Measurements from ENCODE around the gene DQX1.

DNA sequence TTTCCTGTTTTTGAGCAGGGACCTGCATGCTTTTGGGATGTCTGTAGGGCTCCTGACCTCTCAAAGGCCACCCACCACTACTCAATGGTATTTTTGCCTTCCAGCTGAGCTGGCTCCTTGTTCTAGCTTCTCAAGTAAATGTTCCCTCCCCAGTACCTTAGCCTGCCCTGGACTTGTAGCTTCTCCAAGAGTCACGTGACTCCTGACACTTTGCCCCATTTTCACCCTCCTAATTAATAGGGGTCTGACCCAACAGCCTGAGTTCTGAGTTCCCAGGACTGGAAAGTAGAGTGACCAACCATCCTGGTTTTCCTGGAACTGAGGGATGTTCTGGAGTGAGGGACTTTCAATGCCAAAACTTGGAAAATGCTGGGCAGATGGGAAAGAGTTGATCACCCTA is 30.6 kb downstream of the DQX1 start:
- TF ChIP-seq, protein P1, sequence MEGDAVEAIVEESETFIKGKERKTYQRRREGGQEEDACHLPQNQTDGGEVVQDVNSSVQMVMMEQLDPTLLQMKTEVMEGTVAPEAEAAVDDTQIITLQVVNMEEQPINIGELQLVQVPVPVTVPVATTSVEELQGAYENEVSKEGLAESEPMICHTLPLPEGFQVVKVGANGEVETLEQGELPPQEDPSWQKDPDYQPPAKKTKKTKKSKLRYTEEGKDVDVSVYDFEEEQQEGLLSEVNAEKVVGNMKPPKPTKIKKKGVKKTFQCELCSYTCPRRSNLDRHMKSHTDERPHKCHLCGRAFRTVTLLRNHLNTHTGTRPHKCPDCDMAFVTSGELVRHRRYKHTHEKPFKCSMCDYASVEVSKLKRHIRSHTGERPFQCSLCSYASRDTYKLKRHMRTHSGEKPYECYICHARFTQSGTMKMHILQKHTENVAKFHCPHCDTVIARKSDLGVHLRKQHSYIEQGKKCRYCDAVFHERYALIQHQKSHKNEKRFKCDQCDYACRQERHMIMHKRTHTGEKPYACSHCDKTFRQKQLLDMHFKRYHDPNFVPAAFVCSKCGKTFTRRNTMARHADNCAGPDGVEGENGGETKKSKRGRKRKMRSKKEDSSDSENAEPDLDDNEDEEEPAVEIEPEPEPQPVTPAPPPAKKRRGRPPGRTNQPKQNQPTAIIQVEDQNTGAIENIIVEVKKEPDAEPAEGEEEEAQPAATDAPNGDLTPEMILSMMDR (IDR thresholded peaks at IDR 0.05) = no peak
- no peak for TF ChIP-seq POLR2A (IDR thresholded peaks at IDR 0.05)
